OCI-LY1 (cell line): ENCODE results near the gene PEAR1.

ENCODE experiments used
- H2AFZ ChIP-seq: fragments of 200-600 bp; sonication (generic), shearing (Covaris generic); 2 replicates; pipeline ENCODE4 v1.6.0; 2014; ENCODE audit warnings: antibody characterized with exemption, mild to moderate bottlenecking, low read length
- H3F3A ChIP-seq: fragments of 200-600 bp; sonication (generic), shearing (Covaris generic); 2 replicates; pipeline ENCODE4 v1.6.0; 2014; ENCODE audit warnings: mild to moderate bottlenecking, antibody characterized with exemption, low read length, moderate library complexity; ENCODE audit not compliant: insufficient read depth
- H3K27ac ChIP-seq: fragments of 200-600 bp; sonication (generic); 2 replicates; pipeline ENCODE4 v1.5.1; 2014; ENCODE audit warnings: low read length, mixed run types, mild to moderate bottlenecking, low read depth; ENCODE audit not compliant: poor library complexity, severe bottlenecking
- H3K27me3 ChIP-seq: fragments of 200-600 bp; sonication (generic); 2 replicates; pipeline ENCODE4 v1.6.0; 2014; ENCODE audit warnings: antibody characterized with exemption, mild to moderate bottlenecking, low read length, moderate library complexity; ENCODE audit not compliant: insufficient read depth
- H3K36me3 ChIP-seq: fragments of 200-600 bp; sonication (generic); 2 replicates; pipeline ENCODE4 v1.6.1; 2014; ENCODE audit warnings: mild to moderate bottlenecking, antibody characterized with exemption, low read length, moderate library complexity, mixed read lengths; ENCODE audit not compliant: insufficient read depth
- H3K4me1 ChIP-seq: fragments of 200-600 bp; sonication (generic); 2 replicates; pipeline ENCODE4 v1.5.1; 2014; ENCODE audit warnings: mild to moderate bottlenecking, low read length, moderate library complexity; ENCODE audit not compliant: insufficient read depth, severe bottlenecking
- H3K4me2 ChIP-seq: fragments of 200-600 bp; sonication (generic), shearing (Covaris generic); 2 replicates; pipeline ENCODE4 v1.6.1; 2014; ENCODE audit warnings: low read length
- H3K4me3 ChIP-seq: fragments of 200-600 bp; sonication (generic); 2 replicates; pipeline ENCODE4 v1.5.1; 2014; ENCODE audit warnings: low read length, low read depth, mild to moderate bottlenecking, mixed read lengths; ENCODE audit not compliant: poor library complexity, severe bottlenecking
- H3K79me2 ChIP-seq: fragments of 200-600 bp; shearing (Covaris generic); 2 replicates; pipeline ENCODE4 v1.6.1; 2016; ENCODE audit warnings: mixed run types, low read length, mixed read lengths; ENCODE audit not compliant: insufficient read depth
- H3K9ac ChIP-seq: fragments of 200-600 bp; sonication (generic), shearing (Covaris generic); 2 replicates; pipeline ENCODE4 v1.6.1; 2014; ENCODE audit warnings: mild to moderate bottlenecking, low read length, mixed read lengths
- H3K9me2 ChIP-seq: fragments of 200-600 bp; sonication (generic), shearing (Covaris generic); 2 replicates; pipeline ENCODE4 v1.6.1; 2014; ENCODE audit warnings: low read depth, mild to moderate bottlenecking, low read length, mixed read lengths
- H3K9me3 ChIP-seq: fragments of 200-600 bp; shearing (Covaris generic); 2 replicates; pipeline ENCODE4 v1.6.1; 2014; ENCODE audit warnings: low read length, mixed read lengths
- H4K20me1 ChIP-seq: fragments of 200-600 bp; sonication (generic), shearing (Covaris generic); 2 replicates; pipeline ENCODE4 v1.6.0; 2016; ENCODE audit warnings: mild to moderate bottlenecking, low read length; ENCODE audit not compliant: insufficient read depth
- EZH2 ChIP-seq: fragments of 200-600 bp; sonication (generic), shearing (Covaris generic); IDR thresholded peaks from 2 replicates; pipeline ENCODE4 v1.8.0; 2017; ENCODE audit warnings: borderline replicate concordance, mixed run types, mild to moderate bottlenecking, antibody characterized with exemption, low read length, moderate library complexity, mixed read lengths
- TF ChIP-seq, protein P1 (sequence below): fragments of 200-600 bp; sonication (generic), shearing (Covaris generic); IDR thresholded peaks from 2 replicates; pipeline ENCODE4 v1.5.1; 2017; ENCODE audit warnings: mild to moderate bottlenecking, antibody characterized with exemption, low read length, moderate library complexity, mixed read lengths

Gene PEAR1

DNA sequence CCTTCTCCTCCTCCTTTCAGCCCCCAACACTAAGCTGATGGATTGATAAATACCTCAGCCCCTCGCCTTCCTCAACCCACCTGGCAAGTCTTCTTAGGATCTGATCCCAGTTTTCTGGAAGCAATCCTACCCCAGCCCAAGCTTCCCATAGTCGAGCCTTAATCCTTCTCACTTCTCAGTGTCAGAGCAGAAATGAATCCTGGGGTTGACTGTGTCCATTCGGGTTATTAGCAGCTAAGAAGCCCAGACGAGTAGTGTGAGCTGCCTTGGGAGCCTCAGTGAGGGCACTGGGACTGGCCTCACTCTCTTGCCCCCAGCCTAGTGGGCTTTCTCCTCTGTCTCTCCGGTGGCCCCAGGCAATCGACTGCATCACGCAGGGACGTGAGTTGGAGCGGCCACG lies 12.4 kb upstream of the PEAR1 start:
- Histone ChIP-seq H3F3A (no peaks in the 10 kb centered on the region), H3K9me3 (no peaks in the 10 kb centered on the region), H2AFZ (no peak overlapping the region), H3K4me2 (no peak overlapping the region), H3K36me3 (no peaks in the 10 kb centered on the region), H3K4me1 (no peaks in the 10 kb centered on the region), H3K4me3 (no peak overlapping the region), H3K9me2 (no peaks in the 10 kb centered on the region), H3K27me3 (0 out of 2 replicates have a peak, but pooled peaks cover 7% of the 10 kb centered on the region), H4K20me1 (no peaks in the 10 kb centered on the region), H3K79me2 (no peaks in the 10 kb centered on the region), H3K27ac (no peak overlapping the region), H3K9ac (no peak overlapping the region)
- TF ChIP-seq, protein P1, sequence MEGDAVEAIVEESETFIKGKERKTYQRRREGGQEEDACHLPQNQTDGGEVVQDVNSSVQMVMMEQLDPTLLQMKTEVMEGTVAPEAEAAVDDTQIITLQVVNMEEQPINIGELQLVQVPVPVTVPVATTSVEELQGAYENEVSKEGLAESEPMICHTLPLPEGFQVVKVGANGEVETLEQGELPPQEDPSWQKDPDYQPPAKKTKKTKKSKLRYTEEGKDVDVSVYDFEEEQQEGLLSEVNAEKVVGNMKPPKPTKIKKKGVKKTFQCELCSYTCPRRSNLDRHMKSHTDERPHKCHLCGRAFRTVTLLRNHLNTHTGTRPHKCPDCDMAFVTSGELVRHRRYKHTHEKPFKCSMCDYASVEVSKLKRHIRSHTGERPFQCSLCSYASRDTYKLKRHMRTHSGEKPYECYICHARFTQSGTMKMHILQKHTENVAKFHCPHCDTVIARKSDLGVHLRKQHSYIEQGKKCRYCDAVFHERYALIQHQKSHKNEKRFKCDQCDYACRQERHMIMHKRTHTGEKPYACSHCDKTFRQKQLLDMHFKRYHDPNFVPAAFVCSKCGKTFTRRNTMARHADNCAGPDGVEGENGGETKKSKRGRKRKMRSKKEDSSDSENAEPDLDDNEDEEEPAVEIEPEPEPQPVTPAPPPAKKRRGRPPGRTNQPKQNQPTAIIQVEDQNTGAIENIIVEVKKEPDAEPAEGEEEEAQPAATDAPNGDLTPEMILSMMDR = no peak
- no peak for TF ChIP-seq EZH2

DNA sequence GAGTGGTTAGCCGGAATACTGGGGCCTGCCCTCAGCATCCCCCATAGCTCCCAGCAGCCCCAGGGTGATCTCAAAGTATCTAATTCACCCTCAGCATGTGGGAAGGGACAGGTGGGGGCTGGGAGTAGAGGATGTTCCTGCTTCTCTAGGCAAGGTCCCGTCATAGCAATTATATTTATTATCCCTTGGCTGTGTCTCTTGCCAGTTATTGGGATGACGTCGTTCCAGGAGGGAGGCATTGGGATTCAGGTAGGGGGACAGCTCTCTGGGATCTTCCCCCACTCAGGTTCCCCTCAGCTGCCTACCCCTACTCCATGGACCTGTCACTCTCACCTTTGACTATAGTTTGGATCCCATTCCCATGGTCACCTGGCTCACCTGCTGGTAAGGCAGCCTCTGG lies 11.9 kb upstream of the PEAR1 start:
- TF ChIP-seq, protein P1 = no peak
- no peak for TF ChIP-seq EZH2
- H2AFZ ChIP-seq = no peak overlapping the region
- H3K9ac ChIP-seq = no peak overlapping the region
- H3K4me2 ChIP-seq = no peak overlapping the region
- no peaks in the 10 kb centered on the region for H3K9me3 ChIP-seq
- no peaks in the 10 kb centered on the region for H3K79me2 ChIP-seq
- H3K4me3 ChIP-seq = no peak overlapping the region
- H3K9me2 ChIP-seq = no peaks in the 10 kb centered on the region
- no peaks in the 10 kb centered on the region for H3K36me3 ChIP-seq
- no peaks in the 10 kb centered on the region for H4K20me1 ChIP-seq
- H3K4me1 ChIP-seq = no peaks in the 10 kb centered on the region
- 0 out of 2 replicates have a peak, but pooled peaks cover 7% of the 10 kb centered on the region for H3K27me3 ChIP-seq
- H3F3A ChIP-seq = no peaks in the 10 kb centered on the region
- no peak overlapping the region for H3K27ac ChIP-seq

DNA sequence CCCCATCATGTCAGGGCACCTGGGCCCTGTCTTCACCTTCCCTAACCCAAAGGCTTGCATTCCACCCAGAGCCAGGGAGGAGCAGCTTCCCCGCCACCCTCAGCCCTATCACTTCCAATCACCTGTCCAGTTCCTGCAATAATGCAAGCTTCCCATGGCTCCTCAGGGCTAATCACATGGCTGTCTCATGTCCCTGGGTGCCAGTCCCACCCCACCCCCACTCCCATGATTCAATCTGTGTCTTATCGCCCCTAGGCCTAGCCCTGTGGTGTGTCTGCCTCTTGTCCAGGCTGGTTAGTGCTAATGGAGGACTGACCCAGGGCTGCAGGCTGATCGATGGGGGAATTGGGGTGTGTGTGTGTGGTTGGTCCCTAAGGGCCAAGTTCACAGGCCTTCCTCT lies 11.0 kb upstream of the PEAR1 start:
- no peak overlapping the region for H2AFZ ChIP-seq
- H3K9me2 ChIP-seq = no peaks in the 10 kb centered on the region
- no peak overlapping the region for H3K27ac ChIP-seq
- no peaks in the 10 kb centered on the region for H4K20me1 ChIP-seq
- no peaks in the 10 kb centered on the region for H3K79me2 ChIP-seq
- no peak overlapping the region for H3K9ac ChIP-seq
- H3F3A ChIP-seq = no peaks in the 10 kb centered on the region
- 0 out of 2 replicates have a peak, but pooled peaks cover 7% of the 10 kb centered on the region for H3K27me3 ChIP-seq
- TF ChIP-seq, protein P1 = no peak
- TF ChIP-seq EZH2 = no peak
- H3K36me3 ChIP-seq = no peaks in the 10 kb centered on the region
- no peaks in the 10 kb centered on the region for H3K9me3 ChIP-seq
- H3K4me2 ChIP-seq = no peak overlapping the region
- no peak overlapping the region for H3K4me3 ChIP-seq
- no peaks in the 10 kb centered on the region for H3K4me1 ChIP-seq
